ENCODE measurements around the gene NR3C2.
"Not testable (repeated sequence)": the region's sequence is repeated elsewhere in the genome, so short reads cannot be mapped to it uniquely, and the experiment has no call there.

NR3C2 gene

DNA sequence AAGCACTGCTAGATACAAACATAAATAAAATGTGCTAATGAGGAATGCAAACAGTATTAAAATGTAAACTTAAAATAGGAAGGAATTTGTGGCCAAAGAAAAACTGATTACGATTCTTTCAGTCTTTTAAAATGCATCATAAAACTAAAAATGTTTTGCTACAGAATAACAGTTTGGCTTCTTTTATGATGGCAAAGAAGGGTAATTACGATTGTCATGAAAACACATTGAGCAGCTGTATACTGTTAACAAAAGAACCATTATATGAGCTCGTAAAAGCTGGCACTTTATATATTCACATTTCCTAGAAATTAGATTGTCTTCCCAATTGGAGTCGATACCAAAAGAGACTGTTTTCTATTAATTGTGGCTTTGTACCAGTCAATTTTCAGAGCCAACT lies 290.4 kb downstream of the NR3C2 start:
- no peak overlapping the region for H3K4me3 ChIP-seq (ENCODE audit: control insufficient read depth, low read depth, low read length)
- no peak for DNase-seq (ENCODE audit: low read depth)
- TF ChIP-seq, protein P1, sequence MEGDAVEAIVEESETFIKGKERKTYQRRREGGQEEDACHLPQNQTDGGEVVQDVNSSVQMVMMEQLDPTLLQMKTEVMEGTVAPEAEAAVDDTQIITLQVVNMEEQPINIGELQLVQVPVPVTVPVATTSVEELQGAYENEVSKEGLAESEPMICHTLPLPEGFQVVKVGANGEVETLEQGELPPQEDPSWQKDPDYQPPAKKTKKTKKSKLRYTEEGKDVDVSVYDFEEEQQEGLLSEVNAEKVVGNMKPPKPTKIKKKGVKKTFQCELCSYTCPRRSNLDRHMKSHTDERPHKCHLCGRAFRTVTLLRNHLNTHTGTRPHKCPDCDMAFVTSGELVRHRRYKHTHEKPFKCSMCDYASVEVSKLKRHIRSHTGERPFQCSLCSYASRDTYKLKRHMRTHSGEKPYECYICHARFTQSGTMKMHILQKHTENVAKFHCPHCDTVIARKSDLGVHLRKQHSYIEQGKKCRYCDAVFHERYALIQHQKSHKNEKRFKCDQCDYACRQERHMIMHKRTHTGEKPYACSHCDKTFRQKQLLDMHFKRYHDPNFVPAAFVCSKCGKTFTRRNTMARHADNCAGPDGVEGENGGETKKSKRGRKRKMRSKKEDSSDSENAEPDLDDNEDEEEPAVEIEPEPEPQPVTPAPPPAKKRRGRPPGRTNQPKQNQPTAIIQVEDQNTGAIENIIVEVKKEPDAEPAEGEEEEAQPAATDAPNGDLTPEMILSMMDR (IDR thresholded peaks at IDR 0.05; ENCODE audit: control insufficient read depth, insufficient read depth, low read depth, low read length, missing control alignments), result no peak

DNA sequence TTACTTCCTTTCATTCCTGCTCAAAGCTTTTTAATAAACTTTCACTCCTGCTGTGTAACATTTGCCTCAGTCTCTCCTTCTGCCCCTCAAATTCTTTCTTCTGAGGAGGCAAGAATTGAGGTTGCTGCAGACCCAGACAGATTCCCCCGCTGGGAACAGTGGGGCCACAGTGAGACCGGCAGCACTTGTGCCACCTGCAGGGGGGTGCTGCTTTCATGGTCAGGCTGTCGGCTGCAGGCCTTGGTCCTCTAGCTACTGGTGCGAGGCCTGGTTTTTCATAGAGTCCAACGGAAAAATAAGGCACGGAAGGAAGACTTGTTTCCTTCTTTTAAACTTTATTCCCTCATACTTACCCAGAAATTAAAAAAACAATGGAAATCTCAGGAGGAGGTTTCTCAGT lies 296.7 kb downstream of the NR3C2 start:
- no peak for DNase-seq (ENCODE audit: low read depth)
- no peak overlapping the region for H3K4me3 ChIP-seq (ENCODE audit: control insufficient read depth, low read depth, low read length)
- TF ChIP-seq, protein P1 (IDR thresholded peaks at IDR 0.05; ENCODE audit: control insufficient read depth, insufficient read depth, low read depth, low read length, missing control alignments), result no peak

DNA sequence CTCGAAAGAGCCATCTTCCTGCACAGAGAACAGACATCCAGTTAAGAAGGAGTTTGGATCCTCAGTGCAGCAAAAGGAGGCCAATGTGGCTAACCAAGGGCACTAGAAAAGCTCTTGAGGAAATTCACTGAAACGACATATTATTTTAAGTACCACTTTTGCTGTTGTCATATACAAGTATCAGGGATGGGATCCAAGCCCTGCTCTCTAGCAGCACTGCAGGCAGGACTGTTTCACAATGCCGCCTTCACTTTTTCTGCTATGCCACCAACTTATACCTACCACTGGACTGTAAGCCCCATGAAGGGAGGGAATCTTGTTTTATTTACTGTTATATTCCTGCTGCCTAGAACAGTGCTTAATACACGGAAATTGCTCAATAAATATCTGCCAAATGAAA lies 299.0 kb downstream of the NR3C2 start:
- TF ChIP-seq, protein P1 (IDR thresholded peaks at IDR 0.05; ENCODE audit: control insufficient read depth, insufficient read depth, low read depth, low read length, missing control alignments), result no peak
- DNase-seq (ENCODE audit: low read depth), result no peak
- no peak overlapping the region for H3K4me3 ChIP-seq (ENCODE audit: control insufficient read depth, low read depth, low read length)

DNA sequence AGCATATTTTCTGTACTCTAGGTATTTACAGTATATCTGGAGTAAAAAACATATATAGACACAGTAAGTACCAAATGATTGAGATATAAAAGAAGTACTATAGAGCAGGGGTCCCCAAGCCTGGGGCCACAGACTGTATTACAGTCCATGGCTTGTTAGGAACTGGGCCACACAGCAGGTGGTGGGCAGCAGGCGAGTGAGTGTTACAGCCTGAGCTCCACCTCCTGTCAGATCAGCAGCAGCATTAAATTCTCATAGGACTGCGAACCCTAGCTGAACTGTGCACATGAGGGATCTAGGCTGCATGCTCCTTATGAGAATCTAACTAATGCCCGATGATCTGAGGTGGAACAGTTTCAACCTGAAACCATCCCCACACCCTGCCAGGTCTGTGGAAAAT lies 300.7 kb downstream of the NR3C2 start:
- H3K4me3 ChIP-seq (ENCODE audit: control insufficient read depth, low read depth, low read length), result no peak overlapping the region
- TF ChIP-seq, protein P1 (IDR thresholded peaks at IDR 0.05; ENCODE audit: control insufficient read depth, insufficient read depth, low read depth, low read length, missing control alignments), result no peak
- no peak for DNase-seq (ENCODE audit: low read depth)

DNA sequence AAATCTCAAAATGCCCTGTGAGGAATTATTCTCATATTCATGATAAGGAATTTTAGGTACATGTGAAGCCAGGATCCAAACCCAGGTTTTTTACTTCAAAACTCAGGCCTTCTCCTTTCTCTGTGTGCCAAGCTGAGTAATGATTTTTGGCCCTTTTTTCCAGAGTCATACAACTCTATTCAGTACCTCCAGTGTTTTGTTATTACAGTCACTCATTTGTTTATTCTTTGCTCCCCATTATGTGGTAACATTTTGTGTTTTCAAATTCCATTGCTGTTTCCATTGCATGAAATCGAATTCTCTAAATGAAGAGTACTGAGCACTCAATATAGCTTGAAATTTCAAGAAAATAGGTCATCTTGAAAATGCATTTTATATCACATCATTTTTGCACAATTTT lies 315.4 kb downstream of the NR3C2 start:
- TF ChIP-seq, protein P1 (IDR thresholded peaks at IDR 0.05; ENCODE audit: control insufficient read depth, insufficient read depth, low read depth, low read length, missing control alignments), result no peak
- no peak for DNase-seq (ENCODE audit: low read depth)
- H3K4me3 ChIP-seq (ENCODE audit: control insufficient read depth, low read depth, low read length), result no peak overlapping the region

DNA sequence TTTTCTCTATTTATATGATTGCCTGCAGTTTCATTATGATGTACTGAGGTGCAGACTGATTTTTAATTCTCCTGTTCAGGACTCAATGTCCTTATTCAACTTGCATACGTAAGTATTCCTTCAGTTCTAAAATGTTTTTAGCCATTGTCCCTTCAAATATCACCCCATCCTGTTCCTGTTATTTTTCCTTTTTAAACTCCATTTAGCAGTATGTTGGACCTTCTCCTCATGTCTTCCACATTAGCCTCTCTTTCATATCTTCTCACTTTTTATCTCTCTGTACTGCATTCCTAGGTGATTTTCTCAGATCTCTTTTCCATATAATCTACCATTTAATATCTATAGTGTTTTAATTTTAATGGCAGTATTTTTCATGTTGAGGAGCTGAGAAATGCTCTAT lies 317.7 kb downstream of the NR3C2 start:
- DNase-seq (ENCODE audit: low read depth), result no peak
- TF ChIP-seq, protein P1 (IDR thresholded peaks at IDR 0.05; ENCODE audit: control insufficient read depth, insufficient read depth, low read depth, low read length, missing control alignments), result no peak
- no peak overlapping the region for H3K4me3 ChIP-seq (ENCODE audit: control insufficient read depth, low read depth, low read length)

DNA sequence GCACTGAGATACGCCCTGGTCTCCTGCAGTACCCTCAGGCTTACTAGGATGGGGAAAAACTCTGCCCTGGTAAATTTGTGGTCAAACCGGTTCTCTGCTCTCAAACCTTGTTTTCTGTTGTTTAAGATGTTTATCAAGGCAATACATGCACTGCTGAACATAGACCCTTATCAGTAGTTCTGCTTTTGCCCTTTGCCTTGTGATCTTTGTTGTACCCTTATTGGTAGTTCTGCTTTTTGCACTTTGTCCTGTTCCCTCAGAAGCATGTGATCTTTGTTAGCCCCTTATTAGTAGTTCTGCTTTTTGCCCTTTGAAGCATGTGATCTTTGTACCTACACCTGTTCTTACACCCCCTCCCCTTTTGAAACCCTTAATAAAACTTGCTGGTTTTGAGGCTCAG lies 319.1 kb downstream of the NR3C2 start:
- H3K4me3 ChIP-seq (ENCODE audit: control insufficient read depth, low read depth, low read length); DNase-seq (ENCODE audit: low read depth): not testable (repeated sequence)
